Measurements from ENCODE around the gene FAM162A. TPM values are rescaled to one million over a fixed set of nuclear protein-coding genes. Genes with fewer than 3 reads are reported as not detected.

FAM162A gene
- total and polyA plus RNA-seq, 9 of the 15 experiments (the other 6 are each of a cell fraction or from before 2014, with no cell fraction given): 37.5 to 211 (median 101) TPM

GRCh38 chr3:122377975-122378374 lies 6.0 kb upstream of the FAM162A start:
- Histone ChIP-seq H4K20me1 (replicated peaks; ENCODE audit: control insufficient read depth, insufficient read depth, low read length) (no peaks in the 10 kb centered on the region), H3K27ac (ENCODE audit: extremely low read depth, low read depth, low read length) (no peak overlapping the region), H2AFZ (ENCODE audit: low read depth, low read length) (no peak overlapping the region), H3K27me3 (ENCODE audit: control insufficient read depth in 2 of 2, insufficient read depth in 2 of 2, low read length in 2 of 2) (no peaks in the 10 kb centered on the region), H3K9me1 (ENCODE audit: control insufficient read depth, insufficient read depth, low read length) (no peaks in the 10 kb centered on the region), H3K9ac (ENCODE audit: insufficient read depth in 1 of 2, low read depth in 2 of 2, low read length in 2 of 2) (no peak overlapping the region), H3K79me2 (ENCODE audit: control insufficient read depth, insufficient read depth, low read length) (peaks cover 81% of the 10 kb centered on the region), H3K36me3 (ENCODE audit: control insufficient read depth, insufficient read depth, low read length) (peaks cover 40% of the 10 kb centered on the region), H3K4me2 (ENCODE audit: insufficient read depth, low read length) (no peak overlapping the region), H3K9me3 (replicated peaks; ENCODE audit: control insufficient read depth, insufficient read depth, low read depth, low read length) (no peaks in the 10 kb centered on the region), H3K4me3 (no peak overlapping the region), H3K4me1 (replicated peaks in 1 of 2; ENCODE audit: control insufficient read depth in 2 of 2, insufficient read depth in 2 of 2, low read length in 2 of 2) (no peaks in the 10 kb centered on the region; a peak in 1 of 5 replicates)
- intact Hi-C loops (cut with micrococcal nuclease): no loop called here
- no peak for DNase-seq (ENCODE audit: extremely low read depth in 1 of 4, low spot score in 3 of 4)
- no peak for FAIRE-seq
- POLR2A ChIA-PET: no interaction called here
- TF ChIP-seq, protein P1, sequence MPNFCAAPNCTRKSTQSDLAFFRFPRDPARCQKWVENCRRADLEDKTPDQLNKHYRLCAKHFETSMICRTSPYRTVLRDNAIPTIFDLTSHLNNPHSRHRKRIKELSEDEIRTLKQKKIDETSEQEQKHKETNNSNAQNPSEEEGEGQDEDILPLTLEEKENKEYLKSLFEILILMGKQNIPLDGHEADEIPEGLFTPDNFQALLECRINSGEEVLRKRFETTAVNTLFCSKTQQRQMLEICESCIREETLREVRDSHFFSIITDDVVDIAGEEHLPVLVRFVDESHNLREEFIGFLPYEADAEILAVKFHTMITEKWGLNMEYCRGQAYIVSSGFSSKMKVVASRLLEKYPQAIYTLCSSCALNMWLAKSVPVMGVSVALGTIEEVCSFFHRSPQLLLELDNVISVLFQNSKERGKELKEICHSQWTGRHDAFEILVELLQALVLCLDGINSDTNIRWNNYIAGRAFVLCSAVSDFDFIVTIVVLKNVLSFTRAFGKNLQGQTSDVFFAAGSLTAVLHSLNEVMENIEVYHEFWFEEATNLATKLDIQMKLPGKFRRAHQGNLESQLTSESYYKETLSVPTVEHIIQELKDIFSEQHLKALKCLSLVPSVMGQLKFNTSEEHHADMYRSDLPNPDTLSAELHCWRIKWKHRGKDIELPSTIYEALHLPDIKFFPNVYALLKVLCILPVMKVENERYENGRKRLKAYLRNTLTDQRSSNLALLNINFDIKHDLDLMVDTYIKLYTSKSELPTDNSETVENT (CRISPR knock-in tag; IDR thresholded peaks at IDR 0.05): no peak
- no peak for TF ChIP-seq CTCF (IDR thresholded peaks at IDR 0.05 in 2 of 3, conservative IDR thresholded peaks at IDR 0.05 in 1 of 3; ENCODE audit: insufficient read depth in 2 of 3, low read depth in 1 of 3, low read length in 3 of 3)
- 0 out of 2 replicates have a peak, but pooled peaks have one; percentile 15 for TF ChIP-seq EP400 (IDR thresholded peaks at IDR 0.05)
- no peak for TF ChIP-seq HNRNPK (IDR thresholded peaks at IDR 0.05; ENCODE audit: low read depth, low read length, poor library complexity, severe bottlenecking)
- peak; percentile 63 for TF ChIP-seq L3MBTL2 (IDR thresholded peaks at IDR 0.05)
- TF ChIP-seq RBM17 (IDR thresholded peaks at IDR 0.05; ENCODE audit: borderline replicate concordance, low read depth, low read length): no peak
- no peak for TF ChIP-seq ZNF239 (CRISPR knock-in tag; IDR thresholded peaks at IDR 0.05)
- CTCF ChIA-PET (ENCODE audit: low intra/inter-chr PET ratio): no interaction called here
- 47% methylated on average over 4 of the region's 4 CpGs for WGBS (ENCODE audit: insufficient coverage, low coverage, missing lambda C conversion rate)
- BruUV-seq (replicated peaks): no TSS peak
- in situ Hi-C loops (cut with MboI): no loop called here
- no peak for ATAC-seq

All from K562 (cell line).